Fibroblast of the aortic adventitia (primary cell): ENCODE results near the gene KRTAP9-8. TPM values are rescaled to one million over a fixed set of nuclear protein-coding genes. Genes with fewer than 3 reads are reported as not detected.

ENCODE experiments used
- DNase-seq: peaks from one replicate; pipeline ENCODE4 v3.0.0-alpha.2; 2010; ENCODE audit warnings: low read depth
- H3K4me3 ChIP-seq: 2 replicates; pipeline ENCODE4 v1.5.1; 2011; ENCODE audit warnings: low read depth, mild to moderate bottlenecking, control low read depth, low read length, moderate library complexity
- small RNA-seq: library from RNA; depleted of rRNA; stranded (forward); fragments of <200 nt; gene quantifications from one replicate; pipeline ENCODE3, GENCODE V24; 2012
- total RNA-seq: library from RNA; depleted of rRNA; stranded (reverse); fragments of >200 nt; gene quantifications from 2 replicates; pipeline ENCODE4 v1.2.3, GENCODE V29; 2012; ENCODE audit warnings: low replicate concordance
- TF ChIP-seq, protein P1 (sequence below): IDR thresholded peaks from 2 replicates; pipeline ENCODE4 v1.5.1; 2011; ENCODE audit warnings: mild to moderate bottlenecking, low read length, control low read depth, inconsistent platforms; ENCODE audit not compliant: insufficient read depth

The KRTAP9-8 gene
- total RNA-seq, 1 donor, result not detected

DNA sequence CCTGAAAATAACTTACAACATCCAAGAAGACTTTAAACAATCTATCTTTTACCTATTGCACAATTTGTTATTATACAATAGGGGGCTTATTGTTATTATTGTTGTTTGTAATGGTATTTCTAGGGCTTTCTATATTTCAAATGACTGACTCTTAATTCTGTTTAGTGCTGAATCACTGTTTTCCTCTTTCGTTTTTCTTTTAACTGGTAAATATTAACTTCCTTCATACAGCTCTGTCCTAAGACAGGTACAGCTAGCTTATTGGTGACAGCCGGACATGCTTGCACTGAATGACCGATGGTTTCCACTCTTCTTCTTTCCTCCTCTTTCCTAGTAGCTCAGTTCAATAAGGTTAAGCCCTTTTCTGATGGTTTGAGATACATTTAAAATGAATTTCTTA is 49.3 kb downstream of the KRTAP9-8 start:
- DNase-seq, result no peak
- TF ChIP-seq, protein P1, sequence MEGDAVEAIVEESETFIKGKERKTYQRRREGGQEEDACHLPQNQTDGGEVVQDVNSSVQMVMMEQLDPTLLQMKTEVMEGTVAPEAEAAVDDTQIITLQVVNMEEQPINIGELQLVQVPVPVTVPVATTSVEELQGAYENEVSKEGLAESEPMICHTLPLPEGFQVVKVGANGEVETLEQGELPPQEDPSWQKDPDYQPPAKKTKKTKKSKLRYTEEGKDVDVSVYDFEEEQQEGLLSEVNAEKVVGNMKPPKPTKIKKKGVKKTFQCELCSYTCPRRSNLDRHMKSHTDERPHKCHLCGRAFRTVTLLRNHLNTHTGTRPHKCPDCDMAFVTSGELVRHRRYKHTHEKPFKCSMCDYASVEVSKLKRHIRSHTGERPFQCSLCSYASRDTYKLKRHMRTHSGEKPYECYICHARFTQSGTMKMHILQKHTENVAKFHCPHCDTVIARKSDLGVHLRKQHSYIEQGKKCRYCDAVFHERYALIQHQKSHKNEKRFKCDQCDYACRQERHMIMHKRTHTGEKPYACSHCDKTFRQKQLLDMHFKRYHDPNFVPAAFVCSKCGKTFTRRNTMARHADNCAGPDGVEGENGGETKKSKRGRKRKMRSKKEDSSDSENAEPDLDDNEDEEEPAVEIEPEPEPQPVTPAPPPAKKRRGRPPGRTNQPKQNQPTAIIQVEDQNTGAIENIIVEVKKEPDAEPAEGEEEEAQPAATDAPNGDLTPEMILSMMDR, result no peak
- no peak overlapping the region for H3K4me3 ChIP-seq

Small RNAs within 50 kb of the gene (small RNA-seq; reads per million reads assigned to genes)
- not detected for gene KRTAP9-10P

Other genes with a start within 250 kb of the KRTAP9-8 start
- gene KRTAP3-3, start 243.8 kb upstream of the KRTAP9-8 start, total RNA-seq, result not detected in 2 replicates
- gene KRTAP3-2, start 238.1 kb upstream of the KRTAP9-8 start, total RNA-seq, result not detected in 2 replicates
- not detected in 2 replicates for gene KRTAP3-1, start 228.9 kb upstream of the KRTAP9-8 start, total RNA-seq
- 1.4 TPM in 1 of 2 replicates, not detected in the other for gene KRTAP1-5, start 210.8 kb upstream of the KRTAP9-8 start, total RNA-seq
- not detected in 2 replicates for gene KRTAP1-4, start 207.8 kb upstream of the KRTAP9-8 start, total RNA-seq
- gene KRTAP1-3, start 203.1 kb upstream of the KRTAP9-8 start, total RNA-seq, result not detected in 2 replicates
- gene KRTAP1-1, start 196.5 kb upstream of the KRTAP9-8 start, total RNA-seq, result not detected in 2 replicates
- gene KRTAP2-1, start 190.7 kb upstream of the KRTAP9-8 start, total RNA-seq, result not detected in 2 replicates
- gene KRTAP2-2, start 182.8 kb upstream of the KRTAP9-8 start, total RNA-seq, result not detected in 2 replicates
- gene KRTAP2-3, start 177.9 kb upstream of the KRTAP9-8 start, total RNA-seq, result not detected in 2 replicates
- gene KRTAP2-4, start 172.1 kb upstream of the KRTAP9-8 start, total RNA-seq, result not detected in 2 replicates
- gene KRTAP4-7, start 153.8 kb upstream of the KRTAP9-8 start, total RNA-seq, result not detected in 2 replicates
- not detected in 2 replicates for gene KRTAP4-8, start 139.9 kb upstream of the KRTAP9-8 start, total RNA-seq
- not detected in 2 replicates for gene KRTAP4-16, start 135.8 kb upstream of the KRTAP9-8 start, total RNA-seq
- gene KRTAP4-9, start 132.6 kb upstream of the KRTAP9-8 start, total RNA-seq, result not detected in 2 replicates
- gene KRTAP4-11, start 119.6 kb upstream of the KRTAP9-8 start, total RNA-seq, result not detected in 2 replicates
- not detected in 2 replicates for gene KRTAP4-12, start 113.8 kb upstream of the KRTAP9-8 start, total RNA-seq
- gene KRTAP4-6, start 97.5 kb upstream of the KRTAP9-8 start, total RNA-seq, result not detected in 2 replicates
- not detected in 2 replicates for gene KRTAP4-5, start 88.2 kb upstream of the KRTAP9-8 start, total RNA-seq
- gene KRTAP4-4, start 77.3 kb upstream of the KRTAP9-8 start, total RNA-seq, result not detected in 2 replicates
- gene KRTAP4-3, start 69.8 kb upstream of the KRTAP9-8 start, total RNA-seq, result not detected in 2 replicates
- gene KRTAP4-2, start 59.8 kb upstream of the KRTAP9-8 start, total RNA-seq, result not detected in 2 replicates
- gene KRTAP4-1, start 53.1 kb upstream of the KRTAP9-8 start, total RNA-seq, result not detected in 2 replicates
- gene KRTAP9-1, start 48.1 kb upstream of the KRTAP9-8 start, total RNA-seq, result not detected in 2 replicates
- gene KRTAP9-2, start 11.4 kb upstream of the KRTAP9-8 start, total RNA-seq, result not detected in 2 replicates
- not detected in 2 replicates for gene KRTAP9-3, start 5.5 kb upstream of the KRTAP9-8 start, total RNA-seq
- not detected in 2 replicates for gene KRTAP9-4, start 11.7 kb downstream of the KRTAP9-8 start, total RNA-seq
- not detected in 2 replicates for gene KRTAP9-9, start 17.4 kb downstream of the KRTAP9-8 start, total RNA-seq
- gene KRTAP9-6, start 27.4 kb downstream of the KRTAP9-8 start, total RNA-seq, result not detected in 2 replicates
- gene KRTAP9-7, start 37.7 kb downstream of the KRTAP9-8 start, total RNA-seq, result not detected in 2 replicates
- not detected in 2 replicates for gene KRTAP29-1, start 64.9 kb downstream of the KRTAP9-8 start, total RNA-seq
- gene KRTAP16-1, start 71.3 kb downstream of the KRTAP9-8 start, total RNA-seq, result not detected in 2 replicates
- not detected in 2 replicates for gene KRTAP17-1, start 77.7 kb downstream of the KRTAP9-8 start, total RNA-seq
- not detected in 2 replicates for gene KRT33A, start 112.8 kb downstream of the KRTAP9-8 start, total RNA-seq
- gene KRT33B, start 131.8 kb downstream of the KRTAP9-8 start, total RNA-seq, result not detected in 2 replicates
- gene KRT34, start 144.3 kb downstream of the KRTAP9-8 start, total RNA-seq, result 0.45 TPM in 1 of 2 replicates, not detected in the other
- 0.09 TPM in 1 of 2 replicates, not detected in the other for gene KRT31, start 159.6 kb downstream of the KRTAP9-8 start, total RNA-seq
- not detected in 2 replicates for gene KRT37, start 186.6 kb downstream of the KRTAP9-8 start, total RNA-seq
- gene KRT38, start 203.0 kb downstream of the KRTAP9-8 start, total RNA-seq, result not detected in 2 replicates
- gene KRT32, start 229.4 kb downstream of the KRTAP9-8 start, total RNA-seq, result 0.09 TPM in 1 of 2 replicates, not detected in the other
- gene KRT35, start 243.2 kb downstream of the KRTAP9-8 start, total RNA-seq, result not detected in 2 replicates